H1 (cell line): ENCODE data around the gene PIM1. TPM values are rescaled to one million over a fixed set of nuclear protein-coding genes. Genes with fewer than 3 reads are reported as not detected.

ENCODE experiments used
- ASH2L ChIP-seq: fragments of 200-600, 300-600 bp; sonication (generic); IDR thresholded peaks from one replicate; pipeline ENCODE4 v1.7.1; 2017; ENCODE audit warnings: low read length
- BCL11A ChIP-seq, 2 experiments: IDR thresholded peaks; one replicate each; pipeline ENCODE4 v1.6.1; 2011; ENCODE audit warnings: low read depth in 2 of 2, low read length in 2 of 2, mild to moderate bottlenecking in 2 of 2
- CBX5 ChIP-seq: fragments of 300-800, 300-1000 bp; sonication (generic); IDR thresholded peaks from 2 replicates; pipeline ENCODE4 v1.7.1; 2016; ENCODE audit warnings: antibody characterized with exemption, low read length, low read depth
- CBX8 ChIP-seq: fragments of 300-800, 300-1000 bp; sonication (generic); IDR thresholded peaks from 2 replicates; pipeline ENCODE4 v1.7.1; 2016; ENCODE audit warnings: low read depth, low read length, borderline replicate concordance
- EGR1 ChIP-seq: IDR thresholded peaks from 2 replicates; pipeline ENCODE4 v1.6.1; 2011; ENCODE audit warnings: low read depth, low read length, borderline replicate concordance
- GABPA ChIP-seq: IDR thresholded peaks from 2 replicates; pipeline ENCODE4 v1.6.1; 2011; ENCODE audit warnings: mild to moderate bottlenecking, low read length, moderate library complexity, borderline replicate concordance; ENCODE audit not compliant: insufficient read depth
- JUND ChIP-seq: IDR thresholded peaks from 2 replicates; pipeline ENCODE4 v1.6.1; 2011; ENCODE audit warnings: mild to moderate bottlenecking, improper control_type of control experiment, low read length
- KDM1A ChIP-seq: fragments of 200-600, 300-600 bp; sonication (generic); IDR thresholded peaks from 2 replicates; pipeline ENCODE4 v1.7.1; 2016; ENCODE audit warnings: mild to moderate bottlenecking, low read length, borderline replicate concordance
- NRF1 ChIP-seq: IDR thresholded peaks from 2 replicates; pipeline ENCODE4 v1.6.1; 2011; ENCODE audit warnings: mild to moderate bottlenecking, low read depth, low read length, improper control_type of control experiment
- PHF8 ChIP-seq: fragments of 200-600 bp; sonication (generic); conservative IDR thresholded peaks from 2 replicates; pipeline ENCODE4 v1.7.1; 2012; ENCODE audit warnings: low read depth, mild to moderate bottlenecking, inconsistent platforms, low read length, moderate library complexity
- POU5F1 ChIP-seq: IDR thresholded peaks from 2 replicates; pipeline ENCODE4 v1.6.1; 2011; ENCODE audit warnings: low read depth, mild to moderate bottlenecking, low read length, moderate library complexity
- RBBP5 ChIP-seq: IDR thresholded peaks from 2 replicates; pipeline ENCODE4 v1.7.1; 2012; ENCODE audit warnings: low read depth, mild to moderate bottlenecking, inconsistent platforms, low read length, moderate library complexity, borderline replicate concordance
- RNF2 ChIP-seq: fragments of 200-900, 300-1000 bp; sonication (generic); IDR thresholded peaks from 2 replicates; pipeline ENCODE4 v1.7.1; 2016; ENCODE audit warnings: borderline replicate concordance, low read depth, mild to moderate bottlenecking, antibody characterized with exemption, low read length; ENCODE audit not compliant: poor library complexity, severe bottlenecking; ENCODE audit errors: missing control alignments
- SP1 ChIP-seq: IDR thresholded peaks from 2 replicates; pipeline ENCODE4 v1.6.1; 2011; ENCODE audit warnings: low read depth, low read length
- SP4 ChIP-seq: IDR thresholded peaks from 2 replicates; pipeline ENCODE4 v1.6.1; 2012; ENCODE audit warnings: low read length, inconsistent platforms
- SUZ12 ChIP-seq: fragments of 200-600 bp; sonication (generic); IDR thresholded peaks from 2 replicates; pipeline ENCODE4 v1.6.1; 2012; ENCODE audit warnings: mild to moderate bottlenecking, inconsistent platforms, low read length, moderate library complexity, mixed read lengths
- TAF7 ChIP-seq: optimal IDR thresholded peaks from 2 replicates; pipeline ENCODE3; 2011; ENCODE audit warnings: low read depth, mild to moderate bottlenecking, inconsistent platforms, low read length, moderate library complexity, borderline replicate concordance
- TBP ChIP-seq: IDR thresholded peaks from 2 replicates; pipeline ENCODE4 v1.6.1; 2011; ENCODE audit warnings: low read depth, low read length, improper control_type of control experiment
- TCF12 ChIP-seq: IDR thresholded peaks from 2 replicates; pipeline ENCODE4 v1.6.1; 2011; ENCODE audit warnings: low read depth, mild to moderate bottlenecking, low read length
- ZNF274 ChIP-seq: IDR thresholded peaks from 2 replicates; pipeline ENCODE4 v1.7.0; 2012; ENCODE audit warnings: low read length, borderline replicate concordance; ENCODE audit errors: extremely low read depth
- polyA plus RNA-seq, 7 experiments: library from polyadenylated mRNA; depleted of rRNA in 3 of 7; stranded (reverse) in 5 of 7; unstranded in 2 of 7; fragments of >200 nt in 5 of 7; fragments of 200-250 nt in 2 of 7; gene quantifications; 1 replicate in 5 of 7; 2 replicates in 1 of 7; 4 replicates in 1 of 7; pipeline versions ENCODE4 v1.2.1 to v1.2.3, GENCODE V29; 2011 to 2013; ENCODE audit warnings: missing spikeins in 2 of 7, mixed read lengths in 2 of 7
- total RNA-seq: library from RNA; stranded (reverse); fragmentation: NEBNext Ultra II Directional; extraction: Animal tissue kit (Norgen Biotek cat#: 25700); gene quantifications from 2 replicates; pipeline ENCODE4 v1.2.1, GENCODE V29; 2021
- TF ChIP-seq, protein P1 (sequence below): IDR thresholded peaks from 2 replicates; pipeline ENCODE4 v1.6.1; 2012; ENCODE audit warnings: inconsistent platforms
- TF ChIP-seq, protein P2 (sequence below): IDR thresholded peaks from 2 replicates; pipeline ENCODE4 v1.6.1; 2012; ENCODE audit warnings: inconsistent platforms

The PIM1 gene
- total and polyA plus RNA-seq, 2 of the 8 experiments (the other 6 are each of a cell fraction or from before 2014, with no cell fraction given) = 25.5 to 94.9 TPM

DNA sequence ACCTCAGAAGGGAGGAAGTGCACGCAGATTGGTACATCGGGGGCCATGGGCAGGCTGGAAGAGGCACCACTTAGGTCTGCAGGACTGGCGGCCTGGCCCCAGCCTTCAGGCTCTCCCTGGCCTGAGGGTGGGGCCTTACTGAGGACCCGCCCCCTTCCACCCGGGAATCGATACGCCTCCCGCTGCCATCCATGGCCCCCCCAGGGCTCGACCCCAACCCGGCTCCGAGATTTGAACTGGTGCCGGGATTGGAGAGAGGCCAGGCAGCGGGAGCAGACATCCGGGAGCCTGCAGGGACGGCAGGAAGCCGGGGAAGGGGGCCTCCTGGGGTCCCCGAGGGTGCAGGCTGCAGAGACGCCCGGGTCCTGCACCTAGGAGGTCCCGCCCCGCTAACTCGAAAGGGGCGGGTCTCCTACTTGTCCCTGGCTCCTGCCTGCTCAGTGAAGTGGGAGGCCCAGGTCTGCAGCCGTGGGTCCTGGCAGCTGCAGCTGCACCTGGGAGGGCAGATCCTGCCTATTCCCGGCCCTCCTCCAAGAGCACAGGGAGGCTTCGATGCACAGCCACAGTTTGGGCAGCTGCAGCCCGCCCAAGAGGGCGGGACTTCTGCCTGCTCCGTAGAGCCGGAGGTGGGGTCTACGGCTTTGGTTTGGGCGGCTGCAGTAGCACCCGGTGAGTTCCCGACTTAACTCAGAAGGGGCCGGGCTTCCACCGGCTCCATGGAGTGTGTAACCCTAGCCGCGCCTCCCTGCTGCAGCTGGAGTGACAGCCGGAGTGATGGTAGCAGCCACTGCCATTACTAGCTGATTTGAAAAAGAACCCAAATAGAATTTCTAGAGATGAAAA, 52.4 kb downstream of the PIM1 start (continued):
- TF ChIP-seq TBP (peak; percentile 55; the same call in 1 of the 2 replicates), SP4 (peak; percentile 85; the same call in 1 of the 2 replicates), CBX8 (no peak), RBBP5 (peak; percentile 77; the same call in 1 of the 2 replicates), ASH2L (peak; percentile 61), EGR1 (0 out of 2 replicates have a peak, but pooled peaks have one; percentile 27), KDM1A (0 out of 2 replicates have a peak, but pooled peaks have one; percentile 42), GABPA (no peak), ZNF274 (no peak), BCL11A (IDR thresholded peaks at IDR 0.05; ENCODE audit: low read depth in 2 of 2, low read length in 2 of 2) (no peak), POU5F1 (no peak), CBX5 (no peak), SUZ12 (no peak), PHF8 (peak; percentile 45), JUND (no peak), SP1 (peak; percentile 61; the same call in 1 of the 2 replicates), RNF2 (no peak), TCF12 (peak; percentile 81; the same call in 1 of the 2 replicates), TAF7 (peak; percentile 17), NRF1 (no peak)
- TF ChIP-seq, protein P1, sequence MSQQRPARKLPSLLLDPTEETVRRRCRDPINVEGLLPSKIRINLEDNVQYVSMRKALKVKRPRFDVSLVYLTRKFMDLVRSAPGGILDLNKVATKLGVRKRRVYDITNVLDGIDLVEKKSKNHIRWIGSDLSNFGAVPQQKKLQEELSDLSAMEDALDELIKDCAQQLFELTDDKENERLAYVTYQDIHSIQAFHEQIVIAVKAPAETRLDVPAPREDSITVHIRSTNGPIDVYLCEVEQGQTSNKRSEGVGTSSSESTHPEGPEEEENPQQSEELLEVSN = 0 out of 2 replicates have a peak, but pooled peaks have one; percentile 26
- TF ChIP-seq, protein P2, sequence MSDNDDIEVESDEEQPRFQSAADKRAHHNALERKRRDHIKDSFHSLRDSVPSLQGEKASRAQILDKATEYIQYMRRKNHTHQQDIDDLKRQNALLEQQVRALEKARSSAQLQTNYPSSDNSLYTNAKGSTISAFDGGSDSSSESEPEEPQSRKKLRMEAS = peak; percentile 55; the same call in 1 of the 2 replicates
